ENCODE measurements around the gene ZBP1. TPM values are rescaled to one million over a fixed set of nuclear protein-coding genes. Genes with fewer than 3 reads are reported as not detected.

The ZBP1 gene
- total RNA-seq, 1 experiment from 2014 or later = not detected

GRCh38 chr20:57586943-57587277, 33.3 kb downstream of the ZBP1 start:
- Histone ChIP-seq H3K27me3 (ENCODE audit: insufficient read depth, low read length) (peaks cover 21% of the 10 kb centered on the region; the same call in 1 of the 2 replicates), H3K79me2 (ENCODE audit: insufficient read depth, low read length) (no peaks in the 10 kb centered on the region), H3K27ac (ENCODE audit: low read depth, low read length) (no peak overlapping the region), H2AFZ (ENCODE audit: low read depth, low read length, poor library complexity, severe bottlenecking) (no peak overlapping the region), H3K36me3 (ENCODE audit: control insufficient read depth in 1 of 2, insufficient read depth in 2 of 2, low read length in 2 of 2) (no peaks in the 10 kb centered on the region), H3K9me2 (ENCODE audit: insufficient read depth) (no peaks in the 10 kb centered on the region), H3K4me1 (ENCODE audit: control insufficient read depth in 1 of 2, insufficient read depth in 2 of 2, low read length in 2 of 2) (no peaks in the 10 kb centered on the region), H3K4me3 (replicated peaks in 1 of 2; ENCODE audit: low read depth in 1 of 2, low read length in 2 of 2) (no peak overlapping the region), H3K4me2 (ENCODE audit: low read length) (no peak overlapping the region), H4K20me1 (ENCODE audit: insufficient read depth) (no peaks in the 10 kb centered on the region), H3K9ac (ENCODE audit: low read length) (no peak overlapping the region), H3K9me3 (ENCODE audit: control insufficient read depth in 1 of 2, insufficient read depth in 1 of 2, low read depth in 1 of 2, low read length in 2 of 2) (no peaks in the 10 kb centered on the region)
- intact Hi-C loops (cut with micrococcal nuclease) = no loop called here
- DNase-seq (ENCODE audit: low read depth, low spot score) (no peak), ATAC-seq (no peak)
- no TSS peak for BruUV-seq (replicated peaks)
- CTCF ChIA-PET = no interaction called here
- TF ChIP-seq JUND (IDR thresholded peaks at IDR 0.05) = no peak
- no peak for TF ChIP-seq TCF7L2 (IDR thresholded peaks at IDR 0.05; ENCODE audit: borderline replicate concordance, extremely low read depth, insufficient read depth, insufficient read length)
- no peak for TF ChIP-seq EGR1 (IDR thresholded peaks at IDR 0.05; ENCODE audit: low read depth)
- TF ChIP-seq EZH2phosphoT487 (IDR thresholded peaks at IDR 0.05; ENCODE audit: borderline replicate concordance) = no peak
- TF ChIP-seq CTCF (IDR thresholded peaks at IDR 0.05 in 2 of 3, conservative IDR thresholded peaks at IDR 0.05 in 1 of 3; ENCODE audit: borderline replicate concordance in 1 of 3, insufficient read depth in 1 of 3, low read depth in 2 of 3, low read length in 2 of 3) = no peak
- TF ChIP-seq ELF1 (IDR thresholded peaks at IDR 0.05; ENCODE audit: borderline replicate concordance, low read depth) = no peak
- TF ChIP-seq, protein P1, sequence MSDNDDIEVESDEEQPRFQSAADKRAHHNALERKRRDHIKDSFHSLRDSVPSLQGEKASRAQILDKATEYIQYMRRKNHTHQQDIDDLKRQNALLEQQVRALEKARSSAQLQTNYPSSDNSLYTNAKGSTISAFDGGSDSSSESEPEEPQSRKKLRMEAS (IDR thresholded peaks at IDR 0.05) = no peak
- no peak for TF ChIP-seq ZBTB33 (IDR thresholded peaks at IDR 0.05; ENCODE audit: extremely low read depth, insufficient replicate concordance, low read length)
- no peak for TF ChIP-seq SIN3A (IDR thresholded peaks at IDR 0.05; ENCODE audit: low read depth)
- no peak for TF ChIP-seq ZFX (IDR thresholded peaks at IDR 0.05)
- TF ChIP-seq POLR2A (IDR thresholded peaks at IDR 0.05; ENCODE audit: borderline replicate concordance, extremely low read depth, insufficient read depth, insufficient read length) = no peak
- TF ChIP-seq EZH2 (IDR thresholded peaks at IDR 0.05) = no peak
- TF ChIP-seq SP1 (IDR thresholded peaks at IDR 0.05; ENCODE audit: low read depth) = no peak
- no peak for TF ChIP-seq CBX3 (IDR thresholded peaks at IDR 0.05; ENCODE audit: low read depth)
- TF ChIP-seq POLR2AphosphoS5 (IDR thresholded peaks at IDR 0.05; ENCODE audit: low read depth, low read length) = no peak
- RAD21 ChIA-PET (ENCODE audit: low non-redundant PET in 1 of 2, low total read pairs in 2 of 2, uncharacterized antibody in 2 of 2, unreplicated experiment in 2 of 2) = no interaction called here
- POLR2A ChIA-PET = no interaction called here

Data from HCT116 (cell line).